ENCODE results near the gene TOMM22. TPM values are rescaled to one million over a fixed set of nuclear protein-coding genes. Genes with fewer than 3 reads are reported as not detected.

Gene TOMM22
- total RNA-seq, 4 donors from 2014 or later = 39.4 to 61.3 (median 45.8) TPM

DNA sequence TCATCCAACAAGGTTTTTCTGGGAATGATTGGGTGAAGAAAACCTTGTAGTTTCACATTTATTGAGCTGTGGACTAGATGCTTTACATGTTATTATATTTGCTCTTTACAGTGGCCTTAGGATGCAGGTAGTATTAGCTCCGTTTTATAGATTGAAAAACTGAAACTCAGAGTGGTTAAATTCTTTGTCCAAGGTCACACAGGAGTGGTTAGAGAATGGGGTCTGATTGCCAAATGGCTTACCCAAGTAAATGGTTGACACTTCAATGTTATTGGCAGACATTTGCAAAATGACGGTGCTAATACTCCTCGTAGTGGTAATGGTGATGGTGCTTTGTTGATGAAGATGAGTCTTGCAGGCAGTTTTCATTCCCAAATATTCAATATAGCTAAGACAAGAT lies 26.2 kb downstream of the TOMM22 start:
- intact Hi-C loops (cut with DNase I) = loop anchor here (5.0 kb wide), 1 partner anchor 44 kb away; no protein-coding TSS in a partner anchor
- Histone ChIP-seq H3K4me3 (replicated peaks in 1 of 3) (no peak overlapping the region), H3K36me3 (no peaks in the 10 kb centered on the region), H3K27ac (no peak overlapping the region), H3K27me3 (no peaks in the 10 kb centered on the region), H3K4me1 (peaks cover 13 to 25% of the 10 kb centered on the region in 2 donors), H3K9me3 (no peaks in the 10 kb centered on the region)
- DNase-seq = no peak
- TF ChIP-seq POLR2A (IDR thresholded peaks at IDR 0.05) = no peak
- TF ChIP-seq, protein P1, sequence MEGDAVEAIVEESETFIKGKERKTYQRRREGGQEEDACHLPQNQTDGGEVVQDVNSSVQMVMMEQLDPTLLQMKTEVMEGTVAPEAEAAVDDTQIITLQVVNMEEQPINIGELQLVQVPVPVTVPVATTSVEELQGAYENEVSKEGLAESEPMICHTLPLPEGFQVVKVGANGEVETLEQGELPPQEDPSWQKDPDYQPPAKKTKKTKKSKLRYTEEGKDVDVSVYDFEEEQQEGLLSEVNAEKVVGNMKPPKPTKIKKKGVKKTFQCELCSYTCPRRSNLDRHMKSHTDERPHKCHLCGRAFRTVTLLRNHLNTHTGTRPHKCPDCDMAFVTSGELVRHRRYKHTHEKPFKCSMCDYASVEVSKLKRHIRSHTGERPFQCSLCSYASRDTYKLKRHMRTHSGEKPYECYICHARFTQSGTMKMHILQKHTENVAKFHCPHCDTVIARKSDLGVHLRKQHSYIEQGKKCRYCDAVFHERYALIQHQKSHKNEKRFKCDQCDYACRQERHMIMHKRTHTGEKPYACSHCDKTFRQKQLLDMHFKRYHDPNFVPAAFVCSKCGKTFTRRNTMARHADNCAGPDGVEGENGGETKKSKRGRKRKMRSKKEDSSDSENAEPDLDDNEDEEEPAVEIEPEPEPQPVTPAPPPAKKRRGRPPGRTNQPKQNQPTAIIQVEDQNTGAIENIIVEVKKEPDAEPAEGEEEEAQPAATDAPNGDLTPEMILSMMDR (IDR thresholded peaks at IDR 0.05) = no peak
- 94 to 95% methylated on average over 3 of the region's 3 CpGs for WGBS, 2 donors

DNA sequence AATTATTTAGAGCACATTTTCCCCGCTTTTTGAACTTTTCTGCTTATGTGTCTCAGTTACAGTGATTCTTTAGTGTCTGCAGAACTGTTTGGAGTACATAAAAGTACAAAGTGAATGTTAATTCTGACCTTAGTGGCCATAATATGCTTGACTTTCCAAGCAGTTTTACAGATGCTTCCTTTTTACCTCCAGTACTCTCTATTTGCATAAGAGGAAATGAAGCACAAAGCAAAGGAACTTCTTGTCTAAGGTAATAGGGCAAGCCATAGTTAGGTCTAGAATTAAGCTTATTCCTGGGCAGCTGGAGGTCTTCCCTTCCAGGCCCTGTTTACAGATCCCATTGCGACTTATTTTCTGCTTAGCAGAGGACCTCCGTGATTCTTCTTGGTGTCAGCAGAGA lies 27.5 kb downstream of the TOMM22 start:
- DNase-seq = no peak
- Histone ChIP-seq H3K4me3 (replicated peaks in 1 of 3) (no peak overlapping the region), H3K4me1 (peaks cover 24 to 31% of the 10 kb centered on the region in 2 donors), H3K9me3 (no peaks in the 10 kb centered on the region), H3K27ac (no peak overlapping the region), H3K27me3 (no peaks in the 10 kb centered on the region), H3K36me3 (no peaks in the 10 kb centered on the region)
- intact Hi-C loops (cut with DNase I) = loop anchor here (5.0 kb wide), 1 partner anchor 43 kb away; no protein-coding TSS in a partner anchor
- 85% methylated on average over 3 of the region's 3 CpGs for whole genome bisulfite sequencing, 2 donors
- TF ChIP-seq, protein P1 (IDR thresholded peaks at IDR 0.05) = no peak
- TF ChIP-seq POLR2A (IDR thresholded peaks at IDR 0.05) = no peak

DNA sequence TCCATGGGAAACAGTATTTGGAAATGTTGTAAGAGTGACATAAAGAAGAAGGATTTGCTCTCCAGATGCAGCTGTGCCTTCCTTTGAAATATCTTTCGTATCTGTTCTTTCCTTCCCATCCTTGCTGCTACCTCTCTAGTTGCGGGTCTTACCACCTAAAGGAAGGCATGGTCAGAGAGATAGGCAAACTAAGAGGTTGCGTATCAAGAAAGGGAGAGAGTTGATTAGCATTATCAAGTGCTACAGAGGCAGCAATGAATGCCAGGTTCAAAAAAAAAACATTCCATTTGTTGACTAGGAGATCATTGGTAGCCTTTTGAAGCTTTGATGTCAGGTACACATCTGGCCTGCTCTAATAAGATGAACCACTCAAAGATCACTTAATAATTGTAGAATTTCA lies 28.6 kb downstream of the TOMM22 start:
- Histone ChIP-seq H3K4me3 (replicated peaks in 1 of 3) (no peak overlapping the region), H3K27me3 (no peaks in the 10 kb centered on the region), H3K9me3 (no peaks in the 10 kb centered on the region), H3K27ac (no peak overlapping the region), H3K36me3 (no peaks in the 10 kb centered on the region), H3K4me1 (peaks cover 24% of the 10 kb centered on the region in 2 donors)
- intact Hi-C loops (cut with DNase I) = no loop called here
- TF ChIP-seq, protein P1 (IDR thresholded peaks at IDR 0.05) = no peak
- no peak for TF ChIP-seq POLR2A (IDR thresholded peaks at IDR 0.05)
- 95% methylated on average over 3 of the region's 3 CpGs for WGBS, 2 donors
- no peak for DNase-seq

DNA sequence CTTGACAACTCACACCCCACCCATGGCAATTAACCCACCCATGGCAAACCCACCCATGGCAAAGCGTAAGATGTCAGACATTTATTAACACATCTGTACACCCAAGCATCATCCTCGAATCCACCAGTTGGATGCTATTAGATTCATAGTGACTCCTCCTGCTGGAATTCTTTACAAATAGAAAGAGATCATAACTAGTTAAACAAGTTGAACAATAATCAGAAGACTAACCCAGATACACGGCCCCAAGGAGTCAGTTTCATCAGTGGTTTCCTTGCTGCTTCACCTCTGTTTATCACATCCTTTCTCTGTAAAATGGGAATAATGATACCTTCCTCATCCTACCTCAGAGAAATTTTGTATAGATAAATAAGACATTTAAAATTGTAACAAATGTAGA lies 29.1 kb downstream of the TOMM22 start:
- WGBS, 2 donors = 78 to 85% methylated on average over 3 of the region's 3 CpGs
- Histone ChIP-seq H3K27me3 (no peaks in the 10 kb centered on the region), H3K9me3 (no peaks in the 10 kb centered on the region), H3K4me3 (replicated peaks in 1 of 3) (no peak overlapping the region), H3K36me3 (no peaks in the 10 kb centered on the region), H3K27ac (no peak overlapping the region), H3K4me1 (peaks cover 24% of the 10 kb centered on the region in 2 donors)
- no peak for DNase-seq
- TF ChIP-seq, protein P1 (IDR thresholded peaks at IDR 0.05) = no peak
- no peak for TF ChIP-seq POLR2A (IDR thresholded peaks at IDR 0.05)
- intact Hi-C loops (cut with DNase I) = no loop called here

DNA sequence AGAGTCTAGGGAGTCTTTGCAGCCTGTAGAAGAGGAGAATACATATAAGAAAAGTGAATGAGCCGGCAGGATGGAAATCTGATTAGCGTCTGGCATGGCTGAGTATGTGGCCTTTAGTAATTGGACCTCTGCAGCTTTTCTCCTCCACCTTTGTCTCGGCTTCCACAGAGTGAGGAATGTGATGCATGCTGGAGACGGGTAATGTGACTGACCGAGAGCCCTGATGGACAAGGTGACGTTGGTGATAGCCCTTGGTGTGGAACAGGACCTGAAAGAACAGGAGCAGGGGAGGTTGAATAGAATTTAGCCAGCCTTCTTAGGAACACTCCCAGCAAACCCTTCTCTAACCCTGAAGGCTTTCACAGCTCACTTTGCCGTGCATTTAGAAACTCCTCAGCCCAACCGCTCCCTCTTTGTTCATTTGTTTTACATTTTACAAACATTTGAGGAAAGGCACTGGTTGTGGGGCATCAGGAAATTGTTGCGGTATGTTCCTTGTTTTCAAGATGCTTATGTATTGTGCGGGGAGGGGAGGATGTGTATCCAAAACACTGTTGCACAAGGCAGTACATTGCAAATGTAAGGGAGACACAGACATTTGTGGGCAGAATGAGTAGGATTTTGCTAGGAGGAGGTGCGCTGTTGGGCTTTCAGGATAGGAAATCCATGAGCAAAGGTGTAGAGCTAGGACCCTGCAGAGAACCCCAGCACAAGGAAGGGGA lies 30.9 kb downstream of the TOMM22 start:
- intact Hi-C loops (cut with DNase I) = no loop called here
- TF ChIP-seq POLR2A (IDR thresholded peaks at IDR 0.05) = no peak
- TF ChIP-seq, protein P1 (IDR thresholded peaks at IDR 0.05) = no peak
- H3K27ac ChIP-seq = peak overlapping the region in 1 of 3 donors; percentile 40
- no peak for DNase-seq
- H3K27me3 ChIP-seq = no peaks in the 10 kb centered on the region
- H3K4me1 ChIP-seq = peaks cover 16 to 17% of the 10 kb centered on the region in 2 donors
- no peak overlapping the region for H3K4me3 ChIP-seq (replicated peaks in 1 of 3)
- peaks cover 15 to 16% of the 10 kb centered on the region in 2 donors for H3K36me3 ChIP-seq
- H3K9me3 ChIP-seq = no peaks in the 10 kb centered on the region
- WGBS, 2 donors = 85% methylated on average over 11 of the region's 11 CpGs

Measured in thyroid gland (tissue), 4 donors.